Stimulated activated CD8-positive, alpha-beta memory T cell treated with anti-CD3 and anti-CD28 coated beads, Interleukin-15, amount 100 ng/mL, for 1 hour (primary cell): ENCODE data around the gene PTBP3.
A peak's percentile ranks its signal among the peaks of the same experiment; 100 is the strongest.
"Not testable (repeated sequence)": the region's sequence is repeated elsewhere in the genome, so short reads cannot be mapped to it uniquely, and the experiment has no call there.

Source experiments
- DNase-seq: peaks from one replicate; pipeline ENCODE4 v3.0.0-alpha.2; 2020; ENCODE audit warnings: low read depth

Gene PTBP3

DNA sequence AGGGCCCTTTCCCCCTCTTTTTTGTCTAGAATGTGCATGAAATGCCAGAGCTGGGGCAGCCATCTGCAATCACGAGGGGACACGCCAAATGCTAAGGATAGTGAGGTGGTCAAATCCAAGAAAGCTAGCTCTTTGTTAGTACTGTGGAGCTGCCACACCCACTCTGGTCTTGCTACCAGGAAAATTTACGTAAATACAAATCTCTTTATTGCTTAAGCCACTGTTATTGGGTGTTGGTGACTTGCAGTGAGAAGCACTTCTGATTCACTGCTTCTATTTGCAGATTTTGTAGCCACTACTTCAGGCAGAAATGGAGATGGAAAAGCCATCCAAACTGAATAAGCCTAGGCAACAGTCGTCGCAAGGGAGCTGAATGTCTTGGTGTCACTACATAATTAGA lies 132.7 kb downstream of the PTBP3 start:
- DNase-seq = no peak

DNA sequence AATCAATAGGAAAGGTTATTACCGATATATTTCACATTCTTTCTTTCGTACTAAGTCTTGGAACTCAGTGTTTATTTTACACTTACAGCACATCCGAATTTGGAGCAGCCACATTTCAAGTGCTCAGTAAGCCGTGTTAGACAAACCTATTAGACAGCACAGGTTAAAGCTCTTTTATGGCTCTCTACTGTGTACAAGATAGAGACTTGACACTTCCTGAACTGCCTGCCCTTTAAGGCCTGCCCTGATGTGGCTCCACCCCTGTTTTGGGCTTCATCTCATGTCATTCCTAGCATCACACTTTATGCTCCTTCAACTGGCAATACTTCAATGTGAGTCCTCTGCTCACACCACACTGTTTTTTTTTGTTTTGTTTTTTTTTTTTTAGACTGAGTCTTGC lies 134.8 kb downstream of the PTBP3 start:
- DNase-seq = no peak

DNA sequence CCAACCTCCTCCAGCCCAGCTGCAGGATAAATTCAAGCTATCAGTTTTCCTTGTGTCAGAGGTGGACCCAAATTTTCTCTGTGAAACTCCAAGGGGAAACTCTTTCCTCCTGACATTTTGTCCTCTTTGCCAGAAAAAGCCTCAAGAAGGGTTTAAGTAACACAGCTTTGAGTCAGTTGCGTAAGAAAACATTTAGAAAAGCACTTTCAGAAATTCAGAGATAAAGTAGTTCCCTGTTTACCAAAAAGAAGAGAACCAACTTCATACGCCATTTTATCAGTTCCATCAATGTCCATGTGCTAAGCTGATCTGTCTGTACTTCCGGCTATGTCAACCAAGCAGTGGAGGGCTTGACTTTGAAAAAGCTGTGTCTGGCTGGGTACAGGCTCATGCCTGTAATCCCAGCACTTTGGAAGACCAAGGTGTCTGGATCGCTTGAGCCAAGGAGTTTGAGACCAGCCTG lies 138.4 kb downstream of the PTBP3 start:
- DNase-seq = no peak

DNA sequence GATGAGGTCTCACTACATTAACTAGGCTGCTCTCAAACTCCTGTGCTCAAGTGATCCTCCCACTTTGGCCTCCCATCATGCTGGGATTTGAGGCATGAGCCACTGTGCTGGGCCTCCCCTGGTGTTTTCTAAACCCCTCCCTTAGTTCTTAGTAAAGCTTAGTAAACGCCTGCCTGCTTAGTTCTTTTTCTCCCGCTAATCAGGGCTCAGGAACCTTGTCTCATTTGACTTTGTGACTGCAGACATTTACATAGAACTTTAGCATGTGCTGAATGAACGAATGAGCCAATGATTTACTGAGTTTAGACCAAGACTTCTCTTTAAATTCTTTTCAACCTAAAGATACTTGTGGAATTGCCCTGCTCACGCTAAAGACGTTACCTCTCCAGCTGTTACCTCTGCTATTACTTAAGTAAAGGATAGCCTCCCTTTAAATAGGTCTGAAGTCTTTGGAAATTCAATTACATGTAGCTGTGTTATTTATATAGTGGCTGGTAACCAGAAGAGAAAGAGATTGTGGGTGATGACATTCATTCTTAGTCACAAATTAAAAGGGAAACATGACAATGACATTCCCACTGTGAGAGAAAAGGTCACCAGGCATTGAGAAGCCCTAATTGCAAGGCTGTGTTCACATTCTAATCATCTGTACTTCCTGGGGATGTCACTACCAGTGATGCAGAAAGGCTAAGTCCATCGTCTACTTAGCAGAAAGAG lies 139.7 kb downstream of the PTBP3 start:
- no peak for DNase-seq

DNA sequence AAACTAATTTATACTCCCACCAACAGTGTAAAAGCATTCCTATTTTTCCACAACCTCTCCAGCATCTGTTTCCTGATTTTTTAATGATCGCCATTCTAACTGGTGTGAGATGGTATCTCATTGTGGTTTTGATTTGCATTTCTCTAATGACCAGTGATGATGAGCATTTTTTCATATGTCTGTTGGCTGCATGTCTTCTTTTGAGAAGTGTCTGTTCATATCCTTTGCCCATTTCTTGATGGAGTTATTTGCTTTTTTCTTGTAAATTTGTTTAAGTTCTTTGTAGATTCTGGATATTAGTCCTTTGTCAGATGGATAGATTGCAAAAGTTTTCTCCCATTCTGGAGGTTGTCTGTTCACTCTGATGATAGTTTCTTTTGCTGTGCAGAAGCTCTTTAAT lies 143.1 kb downstream of the PTBP3 start:
- not testable (repeated sequence) for DNase-seq

DNA sequence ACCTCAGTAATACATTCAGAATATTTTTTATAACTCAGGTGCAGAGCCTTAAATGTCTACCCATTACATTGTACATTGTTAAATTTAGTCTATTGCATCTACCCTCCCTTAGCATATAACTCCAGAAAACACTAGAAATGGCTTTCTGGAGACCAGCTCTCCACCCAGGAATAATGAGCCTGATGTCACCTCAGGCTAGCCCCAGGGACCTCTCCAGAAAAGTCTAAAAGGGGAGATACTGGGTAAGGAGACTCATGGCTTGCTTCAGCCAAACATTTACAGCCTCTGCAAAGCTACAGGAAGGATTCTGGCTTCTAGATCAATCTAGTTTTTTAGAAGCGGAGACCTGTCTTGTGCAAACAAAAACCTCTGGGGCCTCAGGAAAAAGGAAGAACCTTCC lies 144.5 kb downstream of the PTBP3 start:
- DNase-seq = no peak

DNA sequence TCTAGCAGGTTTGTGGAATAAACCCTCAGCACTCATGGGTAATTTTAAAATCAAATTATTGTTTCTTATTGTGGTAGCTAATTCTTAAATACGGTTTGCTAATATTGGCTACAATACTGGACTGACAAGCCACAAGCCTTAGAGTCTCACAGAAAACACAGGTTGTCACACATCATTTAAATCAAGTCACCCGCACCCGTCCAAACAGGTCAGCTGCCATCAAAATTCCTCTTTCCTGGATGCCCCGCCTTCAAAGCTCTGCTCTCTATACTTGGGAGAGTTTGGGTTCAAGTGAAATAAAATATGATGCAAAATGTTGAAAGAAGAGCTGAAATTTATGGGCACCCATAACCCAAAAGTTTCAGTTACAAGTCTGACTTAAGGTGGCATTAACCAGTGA lies 146.0 kb downstream of the PTBP3 start:
- no peak for DNase-seq

DNA sequence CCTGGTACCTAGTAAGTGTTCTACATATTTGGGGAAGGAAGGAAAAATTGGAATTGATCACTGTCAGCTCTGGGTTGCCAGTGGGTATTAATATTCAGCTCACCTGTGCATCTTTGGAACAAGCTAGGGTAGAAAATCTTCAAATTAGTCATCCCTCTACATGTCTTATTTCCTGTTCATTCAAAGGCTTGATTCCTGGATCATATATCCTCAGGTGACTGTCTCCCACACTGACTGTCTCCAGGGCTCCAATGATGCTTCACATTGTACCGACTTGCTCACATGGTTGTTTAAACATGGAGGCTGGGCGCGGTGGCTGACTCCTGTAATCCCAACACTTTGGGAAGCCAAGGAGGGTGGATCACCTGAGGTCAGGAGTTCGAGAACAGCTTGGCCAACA lies 146.7 kb downstream of the PTBP3 start:
- DNase-seq = no peak

DNA sequence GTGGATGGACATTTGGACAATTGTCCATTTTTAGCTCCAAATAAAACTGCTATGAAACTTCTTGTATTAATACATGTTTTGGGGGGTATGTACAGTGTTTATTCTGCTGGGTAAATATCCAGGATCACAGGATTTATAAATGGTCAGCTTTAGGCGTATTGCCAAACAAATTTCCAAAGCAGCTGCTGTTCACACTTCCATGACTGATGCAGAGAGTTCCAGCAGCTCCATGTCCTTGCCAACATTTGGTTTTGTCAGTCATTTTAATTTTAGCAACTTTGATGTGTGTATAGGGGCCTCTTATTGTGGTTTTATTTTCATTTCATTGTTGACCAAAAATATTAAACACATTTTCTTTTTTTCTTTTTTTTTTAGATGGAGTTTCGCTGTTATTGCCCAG lies 148.5 kb downstream of the PTBP3 start:
- DNase-seq = no peak

DNA sequence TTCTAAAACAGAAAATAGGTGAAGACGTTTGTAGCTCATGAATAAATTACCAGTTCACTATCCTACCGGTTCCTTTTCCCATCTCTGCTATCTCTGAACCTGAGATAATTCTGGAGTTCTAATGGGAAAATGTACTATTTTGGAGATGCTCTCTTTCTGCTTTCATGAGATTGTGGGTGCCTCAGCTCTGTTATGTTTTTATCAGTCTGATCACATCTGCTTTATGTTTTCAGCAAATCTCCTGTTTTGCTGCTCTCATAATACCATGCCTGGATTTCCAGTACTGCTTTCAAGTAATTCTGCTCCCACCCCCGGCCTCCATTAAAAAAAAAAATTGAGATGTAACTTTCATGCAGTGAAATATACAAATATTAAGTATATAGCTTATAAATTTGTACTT lies 149.2 kb downstream of the PTBP3 start:
- no peak for DNase-seq

DNA sequence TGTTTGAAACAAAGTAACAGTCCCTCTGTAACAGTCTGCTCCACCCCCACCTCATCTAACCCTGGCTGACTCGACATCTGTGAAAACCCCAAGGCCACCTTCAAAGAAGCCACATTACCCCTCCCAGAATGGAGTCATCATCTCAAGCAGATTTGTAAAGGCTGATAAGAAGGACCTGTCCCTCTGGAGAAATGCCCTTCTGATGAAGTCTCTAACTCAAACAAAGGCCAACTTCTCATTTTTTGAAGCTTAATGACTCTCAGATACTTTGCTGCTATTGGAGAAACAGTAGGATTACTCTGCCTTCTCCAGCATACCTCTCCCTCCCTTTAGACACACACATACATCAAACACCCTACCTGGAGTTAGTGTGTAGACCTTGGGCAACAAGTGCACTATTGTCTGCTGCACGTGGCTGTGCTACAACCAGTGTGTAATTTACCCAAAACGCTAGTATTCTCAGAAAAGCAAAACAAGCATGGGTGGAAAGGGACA lies 153.0 kb downstream of the PTBP3 start:
- no peak for DNase-seq

DNA sequence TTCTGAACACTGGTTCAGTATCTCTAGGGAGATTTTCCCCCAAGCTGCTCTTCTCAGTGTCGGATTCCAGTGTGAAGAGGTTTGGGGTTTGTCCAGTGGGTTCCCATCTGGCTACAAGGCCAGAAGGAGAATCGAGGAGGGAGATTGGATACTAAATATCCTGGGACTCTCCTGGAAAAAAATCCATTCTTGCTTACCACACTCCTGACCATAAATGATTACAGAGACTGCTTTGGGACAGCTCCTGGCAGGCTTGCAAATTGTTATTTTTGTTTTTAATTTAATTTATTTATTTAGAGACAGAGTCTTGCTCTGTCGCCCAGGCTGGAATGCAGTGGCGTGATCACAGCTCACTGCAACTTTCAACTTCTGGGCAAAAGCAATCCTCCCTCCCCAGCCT lies 153.6 kb downstream of the PTBP3 start:
- DNase-seq = no peak

DNA sequence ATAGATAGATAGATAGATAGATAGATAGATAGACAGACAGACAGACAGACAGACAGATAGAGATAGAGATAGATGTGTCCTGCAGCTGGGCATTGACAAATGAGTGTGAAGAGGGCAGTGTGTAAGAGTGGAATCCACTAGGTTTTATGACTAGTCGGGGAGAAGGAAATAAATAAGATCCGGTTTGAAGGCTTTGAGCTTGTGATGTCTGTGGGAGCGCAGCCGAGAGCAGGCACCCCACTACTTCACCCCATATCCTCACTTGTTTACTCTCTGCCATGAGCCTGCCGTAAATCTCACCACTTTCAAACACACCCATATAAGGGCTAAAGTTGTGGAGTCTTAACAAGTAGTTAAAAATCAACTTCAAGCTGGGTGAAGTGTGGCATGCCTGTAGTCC lies 156.9 kb downstream of the PTBP3 start:
- no peak for DNase-seq

DNA sequence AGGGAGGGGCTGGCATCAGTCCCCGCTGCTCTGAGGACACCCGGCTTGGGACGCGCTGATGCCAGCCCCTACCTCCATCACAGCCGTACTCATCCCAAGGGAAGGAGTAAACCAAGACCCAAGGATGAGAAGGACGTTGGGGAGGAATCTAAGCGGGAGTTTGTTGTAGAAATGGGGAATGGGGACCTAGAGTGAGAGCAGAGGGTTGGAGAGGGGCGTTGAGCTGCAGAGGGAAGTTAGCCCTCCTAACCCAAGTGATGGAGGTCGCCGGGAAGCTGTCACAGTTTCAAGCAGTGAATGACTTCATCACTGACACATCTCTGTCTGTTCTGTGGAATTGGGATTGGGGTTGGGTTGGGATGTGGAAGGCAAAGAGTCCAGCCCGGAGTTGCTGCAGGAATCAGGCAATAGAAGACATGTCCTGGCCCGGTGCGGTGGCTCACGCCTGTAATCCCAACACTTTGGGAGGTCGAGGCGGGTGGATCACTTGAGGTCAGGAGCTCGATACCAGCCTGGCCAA lies 157.6 kb downstream of the PTBP3 start:
- DNase-seq = no peak

DNA sequence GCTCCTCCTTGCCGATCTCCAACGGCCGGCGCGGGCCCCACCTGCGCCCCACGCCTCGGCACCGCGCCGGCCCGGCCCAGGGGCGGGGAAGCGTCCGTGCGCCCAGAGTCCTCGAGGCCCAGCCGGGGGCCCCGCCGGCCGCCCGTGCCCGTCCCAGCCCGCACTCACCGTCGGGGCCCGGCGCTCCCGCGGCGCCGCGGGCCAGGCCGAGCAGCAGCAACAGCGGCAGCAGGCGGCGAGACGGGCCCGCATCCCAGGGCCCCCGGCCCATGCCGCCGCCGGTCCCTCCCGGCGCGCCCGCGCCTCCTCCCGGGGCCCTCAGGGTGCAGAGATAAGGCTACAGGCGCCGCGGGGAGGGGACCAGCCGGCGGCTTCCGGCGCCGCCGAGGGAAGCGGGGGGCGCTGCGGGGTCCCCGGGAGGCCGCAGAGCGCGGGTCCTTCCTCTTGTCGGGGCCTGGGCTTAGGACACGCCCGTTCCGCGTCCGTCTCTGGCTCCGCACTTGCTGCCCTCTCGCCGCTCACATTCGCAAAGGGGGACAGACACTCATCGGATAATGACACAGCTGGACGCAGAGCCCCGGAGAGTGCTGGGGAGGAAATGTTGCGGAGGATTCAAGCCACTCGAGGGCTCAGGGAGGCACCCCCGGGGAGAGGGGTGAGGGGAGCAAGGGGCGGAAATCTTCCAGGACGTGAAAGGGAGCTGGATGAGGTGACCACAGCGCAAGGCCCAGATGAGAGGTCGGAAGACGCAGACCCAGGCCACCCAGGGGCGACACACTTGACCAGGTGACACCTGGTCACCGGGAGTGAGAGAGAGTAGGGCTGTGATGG lies 158.2 kb downstream of the PTBP3 start, which contains the start of gene SUSD1:
Gene SUSD1 (minus strand): TSS at position 333 of the 831 bp plus-strand sequence. CDS start 62 bp downstream, at position 271.
- DNase-seq = no peak

DNA sequence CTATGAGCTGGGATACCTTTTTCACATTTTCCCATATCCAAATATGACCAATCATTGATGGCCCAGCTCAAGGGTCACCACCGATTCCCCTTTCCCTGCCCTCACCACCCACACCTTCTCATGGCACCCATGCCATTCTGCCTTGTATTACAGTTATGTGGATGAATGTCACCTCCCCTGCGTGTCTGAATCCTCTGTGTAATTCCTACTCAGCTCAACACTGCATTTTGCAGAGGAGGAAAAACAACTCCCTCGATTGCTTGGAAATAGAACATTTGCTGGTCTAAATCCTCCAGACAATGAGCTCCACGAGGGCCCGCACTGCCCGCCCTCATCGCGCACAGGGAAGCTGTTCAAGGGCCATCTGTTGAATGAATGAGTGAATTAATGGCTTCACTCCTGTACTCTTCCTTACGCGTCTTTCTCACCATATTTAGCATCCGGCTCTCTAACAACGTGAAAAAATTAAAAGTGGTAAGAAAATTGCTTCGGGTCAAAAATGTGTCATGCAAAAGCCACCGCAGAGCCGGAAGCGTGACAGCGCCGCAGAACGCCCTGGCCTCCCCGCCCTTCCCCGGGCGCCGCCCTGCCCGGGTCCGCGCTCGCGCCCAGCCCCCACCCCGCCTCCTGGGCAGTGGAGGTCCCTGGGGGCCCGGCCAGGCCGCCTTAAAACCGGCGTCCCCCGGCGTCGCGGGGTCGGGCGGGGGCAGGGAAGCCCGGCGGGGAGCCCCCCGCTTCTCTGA lies 159.0 kb downstream of the PTBP3 start:
- DNase-seq = peak; percentile 38

DNA sequence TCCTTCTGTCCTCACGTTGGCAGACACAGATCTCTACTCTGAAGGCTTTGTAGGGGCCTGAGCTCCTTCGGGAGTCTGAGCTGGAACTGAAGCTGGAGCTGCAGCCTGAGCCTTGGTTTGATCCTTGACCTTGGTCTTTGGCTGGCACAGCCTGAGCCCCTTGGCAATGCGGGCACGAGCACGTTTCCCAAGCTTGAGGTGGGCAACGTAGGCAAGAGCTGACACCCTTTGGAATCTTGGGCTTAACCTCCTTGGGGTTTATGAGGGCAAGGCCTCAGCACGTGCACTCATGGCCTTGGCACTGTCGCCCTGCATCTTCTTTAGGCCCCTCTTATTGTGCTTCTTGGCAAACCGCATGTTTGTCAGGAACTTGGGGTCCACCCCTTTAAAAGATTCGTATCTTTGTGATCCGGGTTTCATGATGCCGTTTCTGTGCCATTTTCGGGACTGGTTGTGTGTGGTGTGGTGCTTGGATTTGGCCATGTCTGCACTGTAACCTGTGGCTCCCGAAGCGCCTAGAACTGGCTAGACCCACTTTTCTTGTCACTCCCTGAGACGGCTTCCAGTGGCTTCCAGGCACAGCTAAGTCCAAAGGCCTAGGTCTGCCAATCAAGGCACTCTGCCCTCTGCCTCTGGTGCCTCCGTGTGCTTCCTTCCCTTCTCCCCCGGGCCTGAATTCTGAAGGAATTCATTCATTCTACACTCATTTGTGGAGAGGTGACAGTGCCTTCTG lies 159.8 kb downstream of the PTBP3 start:
- DNase-seq = no peak

DNA sequence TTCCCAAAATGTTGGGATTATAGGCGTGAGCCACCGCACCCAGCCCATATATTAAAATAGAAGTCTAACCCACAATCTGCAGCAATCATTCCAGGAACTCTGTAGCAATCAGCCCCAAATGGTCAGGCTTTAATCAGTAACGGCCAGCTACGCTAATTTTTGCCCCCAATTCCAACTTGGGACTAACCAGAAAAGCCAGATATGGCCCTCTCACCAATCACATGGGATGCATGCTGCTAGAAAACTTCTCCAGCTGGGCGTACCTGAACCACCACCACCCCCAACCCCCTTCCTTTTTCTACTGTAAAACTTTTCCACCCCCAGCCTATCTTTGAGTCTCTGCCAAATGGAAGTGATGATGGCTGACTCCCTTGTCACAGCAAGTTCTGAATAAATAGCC lies 162.5 kb downstream of the PTBP3 start:
- DNase-seq = no peak

DNA sequence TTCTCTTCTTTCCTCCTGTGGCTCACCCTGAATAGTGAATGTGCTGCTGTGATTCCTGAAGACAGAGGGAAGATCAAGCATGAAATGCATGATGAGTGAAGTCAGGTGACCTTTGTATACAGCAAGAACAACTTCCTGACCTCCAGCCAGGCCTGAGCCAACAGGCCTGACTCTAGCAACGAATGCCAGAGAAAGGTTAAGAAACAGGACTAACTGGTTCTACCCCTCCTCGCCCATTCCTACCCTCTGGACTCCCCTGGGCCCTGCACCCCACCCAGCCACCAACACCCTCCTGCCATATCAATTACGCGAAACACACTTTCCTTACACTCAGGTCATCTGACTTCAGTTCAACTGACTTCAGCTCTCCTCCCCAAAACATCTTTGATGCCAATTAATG lies 163.2 kb downstream of the PTBP3 start:
- DNase-seq = no peak

DNA sequence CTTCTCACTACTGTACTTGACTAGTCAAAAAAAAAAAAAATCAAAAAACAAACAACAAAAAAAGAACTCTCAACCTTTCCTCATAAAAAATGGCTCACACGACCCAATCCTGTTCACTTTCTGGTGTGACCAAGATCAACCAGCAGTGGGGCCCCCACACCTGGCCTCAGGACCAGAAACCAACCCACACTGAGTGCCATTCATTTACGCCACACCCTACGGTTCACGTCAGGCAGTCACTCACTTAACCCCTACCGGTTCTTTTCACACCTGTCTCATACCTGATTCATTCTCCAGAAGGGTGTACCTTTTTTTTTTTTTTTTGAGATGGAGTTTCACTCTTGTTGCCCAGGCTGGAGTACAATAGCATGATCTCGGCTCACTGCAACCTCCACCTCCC lies 164.1 kb downstream of the PTBP3 start:
- no peak for DNase-seq

DNA sequence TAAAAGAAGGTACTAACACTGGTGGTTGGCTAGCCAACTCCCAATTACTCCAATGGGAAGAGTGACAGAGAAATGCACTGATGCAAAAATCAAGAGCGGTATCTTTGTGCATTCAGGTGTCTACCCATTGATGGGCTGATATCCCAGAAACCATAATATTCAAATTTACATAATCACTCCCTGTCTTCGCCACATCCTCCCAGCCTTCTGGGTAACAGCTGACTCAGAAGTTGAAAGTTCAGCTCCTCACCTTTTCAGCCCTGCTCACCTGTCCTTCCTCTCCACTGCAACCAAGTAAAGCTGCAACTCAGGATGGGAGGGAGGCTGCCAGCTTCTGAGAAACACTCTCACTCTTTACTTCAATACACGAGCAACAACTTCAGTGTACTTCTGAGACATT lies 165.2 kb downstream of the PTBP3 start:
- DNase-seq = no peak
